ENCODE data around the gene LLGL2.
A peak's percentile ranks its signal among the peaks of the same experiment; 100 is the strongest.

Gene LLGL2

DNA sequence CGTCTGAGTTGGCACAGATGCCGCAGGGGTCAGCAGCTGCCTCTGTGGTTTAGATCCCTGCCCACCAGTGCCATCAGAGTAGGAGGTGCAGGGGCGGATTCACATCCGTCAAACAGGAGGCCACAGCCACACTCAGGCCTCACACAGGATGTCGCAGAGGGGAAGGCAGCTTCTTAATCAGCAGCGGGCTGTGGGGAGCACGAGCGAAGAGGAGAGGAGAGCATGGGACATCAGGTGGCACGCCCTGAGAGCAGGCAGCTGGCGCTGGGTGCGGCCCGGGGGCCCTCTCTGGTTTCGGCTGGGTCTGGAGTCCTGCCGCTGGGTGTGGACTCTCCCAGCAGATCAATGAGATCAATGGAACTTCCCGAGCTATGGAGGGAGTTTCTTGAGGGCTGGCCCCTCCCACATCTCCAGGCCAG lies 9.6 kb downstream of the LLGL2 start:
- H3K4me3 ChIP-seq (ENCODE audit: low read depth, low read length): no peak overlapping the region
- no peak for TF ChIP-seq POLR2A (IDR thresholded peaks at IDR 0.05; ENCODE audit: extremely low read depth, insufficient read length)
- no peak for TF ChIP-seq MYC (IDR thresholded peaks at IDR 0.05; ENCODE audit: low read depth, low read length)
- no peak for TF ChIP-seq MAX (IDR thresholded peaks at IDR 0.05; ENCODE audit: low read depth, low read length)
- TF ChIP-seq, protein P1, sequence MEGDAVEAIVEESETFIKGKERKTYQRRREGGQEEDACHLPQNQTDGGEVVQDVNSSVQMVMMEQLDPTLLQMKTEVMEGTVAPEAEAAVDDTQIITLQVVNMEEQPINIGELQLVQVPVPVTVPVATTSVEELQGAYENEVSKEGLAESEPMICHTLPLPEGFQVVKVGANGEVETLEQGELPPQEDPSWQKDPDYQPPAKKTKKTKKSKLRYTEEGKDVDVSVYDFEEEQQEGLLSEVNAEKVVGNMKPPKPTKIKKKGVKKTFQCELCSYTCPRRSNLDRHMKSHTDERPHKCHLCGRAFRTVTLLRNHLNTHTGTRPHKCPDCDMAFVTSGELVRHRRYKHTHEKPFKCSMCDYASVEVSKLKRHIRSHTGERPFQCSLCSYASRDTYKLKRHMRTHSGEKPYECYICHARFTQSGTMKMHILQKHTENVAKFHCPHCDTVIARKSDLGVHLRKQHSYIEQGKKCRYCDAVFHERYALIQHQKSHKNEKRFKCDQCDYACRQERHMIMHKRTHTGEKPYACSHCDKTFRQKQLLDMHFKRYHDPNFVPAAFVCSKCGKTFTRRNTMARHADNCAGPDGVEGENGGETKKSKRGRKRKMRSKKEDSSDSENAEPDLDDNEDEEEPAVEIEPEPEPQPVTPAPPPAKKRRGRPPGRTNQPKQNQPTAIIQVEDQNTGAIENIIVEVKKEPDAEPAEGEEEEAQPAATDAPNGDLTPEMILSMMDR (IDR thresholded peaks at IDR 0.05; ENCODE audit: low read depth, low read length): no peak
- DNase-seq (ENCODE audit: low read depth): no peak

- no peak overlapping the region for H3K4me3 ChIP-seq (ENCODE audit: low read depth, low read length)
- TF ChIP-seq POLR2A (IDR thresholded peaks at IDR 0.05; ENCODE audit: extremely low read depth, insufficient read length): no peak
- TF ChIP-seq MAX (IDR thresholded peaks at IDR 0.05; ENCODE audit: low read depth, low read length): no peak
- no peak for TF ChIP-seq MYC (IDR thresholded peaks at IDR 0.05; ENCODE audit: low read depth, low read length)
- TF ChIP-seq, protein P1 (IDR thresholded peaks at IDR 0.05; ENCODE audit: low read depth, low read length): no peak
- no peak for DNase-seq (ENCODE audit: low read depth)
Measured at GRCh38 chr17:75535871-75536270, 10.4 kb downstream of the LLGL2 start.

- TF ChIP-seq, protein P1 (IDR thresholded peaks at IDR 0.05; ENCODE audit: low read depth, low read length): no peak
- TF ChIP-seq MAX (IDR thresholded peaks at IDR 0.05; ENCODE audit: low read depth, low read length): no peak
- no peak for TF ChIP-seq POLR2A (IDR thresholded peaks at IDR 0.05; ENCODE audit: extremely low read depth, insufficient read length)
- TF ChIP-seq MYC (IDR thresholded peaks at IDR 0.05; ENCODE audit: low read depth, low read length): no peak
Measured at GRCh38 chr17:75536366-75536765, 10.9 kb downstream of the LLGL2 start.

GRCh38 chr17:75539967-75540729 lies 14.7 kb downstream of the LLGL2 start:
- no peak overlapping the region for H3K4me3 ChIP-seq (ENCODE audit: low read depth, low read length)
- no peak for DNase-seq (ENCODE audit: low read depth)
- TF ChIP-seq, protein P1 (IDR thresholded peaks at IDR 0.05; ENCODE audit: low read depth, low read length): no peak
- TF ChIP-seq MAX (IDR thresholded peaks at IDR 0.05; ENCODE audit: low read depth, low read length) (no peak), POLR2A (IDR thresholded peaks at IDR 0.05; ENCODE audit: extremely low read depth, insufficient read length) (no peak), MYC (IDR thresholded peaks at IDR 0.05; ENCODE audit: low read depth, low read length) (no peak)

More at GRCh38 chr17:75536366-75536765, 10.9 kb downstream of the LLGL2 start:
- no peak overlapping the region for H3K4me3 ChIP-seq (ENCODE audit: low read depth, low read length)
- DNase-seq (ENCODE audit: low read depth): no peak

- no peak overlapping the region for H3K4me3 ChIP-seq (ENCODE audit: low read depth, low read length)
- TF ChIP-seq, protein P1 (IDR thresholded peaks at IDR 0.05; ENCODE audit: low read depth, low read length): no peak
- TF ChIP-seq MYC (IDR thresholded peaks at IDR 0.05; ENCODE audit: low read depth, low read length) (no peak), POLR2A (IDR thresholded peaks at IDR 0.05; ENCODE audit: extremely low read depth, insufficient read length) (no peak), MAX (IDR thresholded peaks at IDR 0.05; ENCODE audit: low read depth, low read length) (no peak)
- peak; percentile 24 for DNase-seq (ENCODE audit: low read depth)
Measured at GRCh38 chr17:75540923-75541503, 15.5 kb downstream of the LLGL2 start.

Data from NB4 (cell line).